ENCODE measurements around the gene SCMH1.
"Not testable (repeated sequence)": the region's sequence is repeated elsewhere in the genome, so short reads cannot be mapped to it uniquely, and the experiment has no call there.

SCMH1 gene

GRCh38 chr1:41249319-41249718 is 7.2 kb upstream of the SCMH1 start:
- DNase-seq, result no peak

- no peak for DNase-seq
Observed at GRCh38 chr1:41246568-41246967, 4.5 kb upstream of the SCMH1 start.

- no peak for DNase-seq
Observed at GRCh38 chr1:41245659-41246058, 3.6 kb upstream of the SCMH1 start.

- DNase-seq, result no peak
Observed at GRCh38 chr1:41243079-41243385, 926 bp upstream of the SCMH1 start.

GRCh38 chr1:41242342-41243078 is 404 bp upstream of the SCMH1 start:
- DNase-seq, result no peak

GRCh38 chr1:41241354-41241748 is 755 bp downstream of the SCMH1 start:
- DNase-seq, result peak; percentile 12

GRCh38 chr1:41240781-41241353 is 1.2 kb downstream of the SCMH1 start:
- peak; percentile 8 for DNase-seq

GRCh38 chr1:41239988-41240610 is 2.0 kb downstream of the SCMH1 start:
- peak; percentile 24 for DNase-seq

- DNase-seq, result no peak
Observed at GRCh38 chr1:41238311-41238988, 3.7 kb downstream of the SCMH1 start.

GRCh38 chr1:41236781-41237180 is 5.3 kb downstream of the SCMH1 start:
- DNase-seq, result no peak

GRCh38 chr1:41235893-41236292 is 6.2 kb downstream of the SCMH1 start:
- no peak for DNase-seq

GRCh38 chr1:41233708-41234107 is 8.4 kb downstream of the SCMH1 start:
- DNase-seq, result no peak

- DNase-seq, result no peak
Observed at GRCh38 chr1:41232305-41232704, 9.8 kb downstream of the SCMH1 start.

GRCh38 chr1:41230656-41231055 is 11.4 kb downstream of the SCMH1 start:
- no peak for DNase-seq

- DNase-seq, result not testable (repeated sequence)
Observed at GRCh38 chr1:41229219-41229618, 12.9 kb downstream of the SCMH1 start.

GRCh38 chr1:41226815-41227434 is 15.2 kb downstream of the SCMH1 start:
- no peak for DNase-seq

- no peak for DNase-seq
Observed at GRCh38 chr1:41225495-41225894, 16.6 kb downstream of the SCMH1 start.

GRCh38 chr1:41222496-41222895 is 19.6 kb downstream of the SCMH1 start:
- no peak for DNase-seq

- no peak for DNase-seq
Observed at GRCh38 chr1:41221995-41222394, 20.1 kb downstream of the SCMH1 start.

GRCh38 chr1:41218152-41218551 is 24.0 kb downstream of the SCMH1 start:
- DNase-seq, result no peak

- no peak for DNase-seq
Observed at GRCh38 chr1:41217441-41217840, 24.7 kb downstream of the SCMH1 start.

- DNase-seq, result no peak
Observed at GRCh38 chr1:41215623-41216022, 26.5 kb downstream of the SCMH1 start.

GRCh38 chr1:41213341-41213740 is 28.8 kb downstream of the SCMH1 start:
- no peak for DNase-seq
